Neuronal stem cell (in vitro differentiated cells): ENCODE data around the gene POTEB3.
"Not testable (repeated sequence)": the region's sequence is repeated elsewhere in the genome, so short reads cannot be mapped to it uniquely, and the experiment has no call there.

ENCODE experiments used
- DNase-seq: peaks from one replicate; pipeline ENCODE4 v3.0.0-alpha.2; 2013; ENCODE audit warnings: low spot score
- H2AFZ ChIP-seq: one replicate; pipeline ENCODE4 v1.6.1; 2013; ENCODE audit warnings: mild to moderate bottlenecking, low read length, inconsistent platforms
- H2AK5ac ChIP-seq: 2 replicates; pipeline ENCODE4 v1.6.1; 2013; ENCODE audit warnings: low read depth, mild to moderate bottlenecking, inconsistent platforms, low read length, moderate library complexity, mixed read lengths
- H2BK120ac ChIP-seq: 2 replicates; pipeline ENCODE4 v1.6.1; 2013; ENCODE audit warnings: low read depth, mild to moderate bottlenecking, inconsistent platforms, low read length, moderate library complexity, mixed read lengths
- H2BK12ac ChIP-seq: one replicate; pipeline ENCODE4 v1.6.1; 2013; ENCODE audit warnings: low read length, inconsistent platforms
- H2BK15ac ChIP-seq: 2 replicates; pipeline ENCODE4 v1.6.1; 2013; ENCODE audit warnings: mild to moderate bottlenecking, low read length, inconsistent platforms, mixed read lengths
- H2BK5ac ChIP-seq: one replicate; pipeline ENCODE4 v1.6.1; 2013; ENCODE audit warnings: inconsistent platforms, mild to moderate bottlenecking, low read length, moderate library complexity
- H3K14ac ChIP-seq: one replicate; pipeline ENCODE4 v1.6.1; 2013; ENCODE audit warnings: low read length, inconsistent platforms
- H3K18ac ChIP-seq: 2 replicates; pipeline ENCODE4 v1.6.1; 2013; ENCODE audit warnings: low read length, inconsistent platforms
- H3K23ac ChIP-seq: 2 replicates; pipeline ENCODE4 v1.6.1; 2013; ENCODE audit warnings: low read depth, mild to moderate bottlenecking, mixed read lengths, low read length, inconsistent platforms; ENCODE audit not compliant: poor library complexity
- H3K27ac ChIP-seq: replicated peaks from 3 replicates; pipeline ENCODE4 v1.5.1; 2013; ENCODE audit warnings: low read length, inconsistent platforms
- H3K27me3 ChIP-seq, 3 experiments: 2 replicates each; pipeline ENCODE4 v1.6.1; 2013; ENCODE audit warnings: low read length in 3 of 3, mild to moderate bottlenecking in 2 of 3, inconsistent platforms in 1 of 3, low read depth in 1 of 3, mixed read lengths in 1 of 3, moderate library complexity in 1 of 3; ENCODE audit not compliant: control insufficient read depth in 3 of 3, insufficient read depth in 3 of 3
- H3K36me3 ChIP-seq, 2 donors: replicated peaks in 1 of 2; 2 replicates each; pipeline ENCODE4 v1.6.1; 2013; ENCODE audit warnings: low read length in 2 of 2; ENCODE audit not compliant: control insufficient read depth in 2 of 2, insufficient read depth in 2 of 2
- H3K4ac ChIP-seq: 2 replicates; pipeline ENCODE4 v1.6.1; 2013; ENCODE audit warnings: inconsistent platforms, mild to moderate bottlenecking, low read length, moderate library complexity
- H3K4me1 ChIP-seq, 2 donors: 1 replicate in 1 of 2; 2 replicates in 1 of 2; pipeline ENCODE4 v1.6.1; 2013; ENCODE audit warnings: low read length in 2 of 2, low read depth in 1 of 2; ENCODE audit not compliant: control insufficient read depth in 2 of 2, insufficient read depth in 1 of 2
- H3K4me2 ChIP-seq: one replicate; pipeline ENCODE4 v1.6.1; 2013; ENCODE audit warnings: mild to moderate bottlenecking, low read length, inconsistent platforms; ENCODE audit not compliant: insufficient read depth, poor library complexity, severe bottlenecking
- H3K4me3 ChIP-seq, 2 donors: 2 replicates each; pipeline ENCODE4 v1.5.1; 2013; ENCODE audit warnings: low read length in 2 of 2, mild to moderate bottlenecking in 2 of 2, inconsistent platforms in 1 of 2, moderate library complexity in 1 of 2
- H3K79me1 ChIP-seq: one replicate; pipeline ENCODE4 v1.6.1; 2013; ENCODE audit warnings: low read depth, mild to moderate bottlenecking, inconsistent platforms, low read length, moderate library complexity
- H3K9ac ChIP-seq: one replicate; pipeline ENCODE4 v1.6.1; 2013; ENCODE audit warnings: mild to moderate bottlenecking, low read depth, low read length, inconsistent platforms; ENCODE audit not compliant: poor library complexity
- H3K9me3 ChIP-seq, 2 donors: replicated peaks in 1 of 2; 2 replicates each; pipeline versions ENCODE3 to v1.6.1; 2013; ENCODE audit warnings: low read length in 2 of 2, mild to moderate bottlenecking in 2 of 2, inconsistent platforms in 1 of 2, low read depth in 1 of 2, mixed read lengths in 1 of 2, moderate library complexity in 1 of 2; ENCODE audit not compliant: control insufficient read depth in 2 of 2, insufficient read depth in 1 of 2
- H4K8ac ChIP-seq: one replicate; pipeline ENCODE4 v1.6.1; 2013; ENCODE audit warnings: low read depth, mild to moderate bottlenecking, inconsistent platforms, low read length, moderate library complexity
- H4K91ac ChIP-seq: one replicate; pipeline ENCODE4 v1.6.1; 2013; ENCODE audit warnings: low read length, low read depth, mild to moderate bottlenecking, inconsistent platforms; ENCODE audit not compliant: poor library complexity
- WGBS, 2 donors: extraction: QIAGEN DNeasy Blood & Tissue Kit; methylation state at CpG; one replicate each; pipeline ENCODE4 v1.1.7; 2013; ENCODE audit warnings: missing lambda C conversion rate in 2 of 2, mixed read lengths in 1 of 2; ENCODE audit not compliant: insufficient read length in 2 of 2, insufficient replicate concordance in 1 of 2; ENCODE audit errors: extremely low coverage in 2 of 2; 5-methylcytosine and 5-hydroxymethylcytosine counted together

Gene POTEB3

GRCh38 chr15:21397656-21398055 is 42.6 kb downstream of the POTEB3 start:
- H3K18ac ChIP-seq, H3K4me2 ChIP-seq, H3K79me1 ChIP-seq, H2BK12ac ChIP-seq, H4K91ac ChIP-seq, H3K27ac ChIP-seq, H4K8ac ChIP-seq, DNase-seq, H2BK120ac ChIP-seq, H3K9ac ChIP-seq, H3K4ac ChIP-seq, H3K23ac ChIP-seq, H3K36me3 ChIP-seq, H2AK5ac ChIP-seq, H3K4me3 ChIP-seq, H3K9me3 ChIP-seq, H3K14ac ChIP-seq, H2BK5ac ChIP-seq, H3K27me3 ChIP-seq, H2BK15ac ChIP-seq, H3K4me1 ChIP-seq, H2AFZ ChIP-seq: not testable (repeated sequence)
- WGBS, 2 donors, result no CpG with 5 or more reads among the region's 2 CpGs

GRCh38 chr15:21397186-21397585 is 43.1 kb downstream of the POTEB3 start:
- H4K91ac ChIP-seq, result not testable (repeated sequence)

DNA sequence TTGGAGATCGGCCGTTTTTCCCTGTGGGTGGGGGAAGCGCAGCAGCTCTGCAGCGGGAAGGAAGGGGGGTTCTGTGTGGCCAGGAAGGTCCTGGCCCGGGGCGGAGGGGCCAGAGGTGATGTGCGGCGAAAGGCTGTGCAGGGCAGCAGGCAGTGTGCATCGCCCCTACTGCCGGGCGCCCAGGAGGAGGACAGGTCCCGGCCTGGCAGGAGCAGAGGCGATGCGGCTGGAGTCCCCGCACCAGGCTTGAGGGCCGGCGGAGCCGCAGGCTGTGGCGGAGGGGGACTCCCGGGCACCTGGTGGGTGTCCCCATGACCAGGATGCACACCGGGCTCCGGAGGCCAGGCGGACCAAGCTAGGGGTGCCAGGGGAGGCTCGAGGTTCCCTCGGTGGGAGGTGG is 54.3 kb downstream of the POTEB3 start:
- H3K23ac ChIP-seq, H2BK120ac ChIP-seq, H3K27ac ChIP-seq, H3K4me2 ChIP-seq, H3K4me3 ChIP-seq, H3K9me3 ChIP-seq, H2AK5ac ChIP-seq, H2BK5ac ChIP-seq, H3K27me3 ChIP-seq, DNase-seq, H3K4ac ChIP-seq, H3K36me3 ChIP-seq, H2AFZ ChIP-seq, H3K14ac ChIP-seq, H3K79me1 ChIP-seq, H4K8ac ChIP-seq, H3K18ac ChIP-seq, H2BK12ac ChIP-seq, H4K91ac ChIP-seq, H3K9ac ChIP-seq, H2BK15ac ChIP-seq, H3K4me1 ChIP-seq: not testable (repeated sequence)
- no CpG with 5 or more reads among the region's 25 CpGs for WGBS, 2 donors

More at GRCh38 chr15:21397186-21397585, 43.1 kb downstream of the POTEB3 start:
- not testable (repeated sequence) for H3K4me1 ChIP-seq, H2AK5ac ChIP-seq, H3K27ac ChIP-seq, H3K23ac ChIP-seq, H4K8ac ChIP-seq, H3K36me3 ChIP-seq, H2BK120ac ChIP-seq, H3K18ac ChIP-seq, H2BK15ac ChIP-seq, H3K79me1 ChIP-seq, H2AFZ ChIP-seq, H2BK12ac ChIP-seq, H3K4me2 ChIP-seq, H3K4ac ChIP-seq, H3K27me3 ChIP-seq, H3K4me3 ChIP-seq, H3K14ac ChIP-seq, H2BK5ac ChIP-seq, H3K9me3 ChIP-seq, H3K9ac ChIP-seq, DNase-seq
- WGBS, 2 donors, result no CpG with 5 or more reads among the region's 2 CpGs

GRCh38 chr15:21383866-21384485 is 56.3 kb downstream of the POTEB3 start:
- not testable (repeated sequence) for H2BK5ac ChIP-seq, H4K91ac ChIP-seq, H3K27me3 ChIP-seq, H2BK12ac ChIP-seq, DNase-seq, H2AK5ac ChIP-seq, H3K27ac ChIP-seq, H2BK120ac ChIP-seq, H2AFZ ChIP-seq, H3K4me3 ChIP-seq, H3K9me3 ChIP-seq, H3K36me3 ChIP-seq, H3K79me1 ChIP-seq, H3K23ac ChIP-seq, H3K4me2 ChIP-seq, H3K4ac ChIP-seq, H2BK15ac ChIP-seq, H3K14ac ChIP-seq, H4K8ac ChIP-seq, H3K9ac ChIP-seq, H3K4me1 ChIP-seq, H3K18ac ChIP-seq
- no CpG with 5 or more reads among the region's 24 CpGs for WGBS, 2 donors
